ENCODE data around the gene KDM3A.

DNA sequence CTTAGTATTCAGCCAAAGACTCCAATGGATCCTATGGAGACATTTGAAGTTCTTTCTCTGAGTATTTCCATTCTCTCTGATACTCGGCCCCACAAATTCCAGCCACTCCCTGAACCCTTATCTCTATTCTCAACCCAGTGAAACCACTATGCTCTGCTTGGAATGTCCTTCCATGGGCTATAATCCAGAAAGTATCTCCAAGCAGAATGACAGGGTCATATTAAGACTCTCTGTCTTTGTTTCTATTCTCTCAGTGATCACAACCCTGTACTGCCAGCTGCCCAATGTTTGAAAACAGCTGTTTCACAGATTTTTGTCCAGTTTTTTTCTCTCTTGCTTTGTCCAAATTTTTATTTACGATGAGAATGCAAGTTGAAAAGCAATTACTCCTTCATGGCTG is 100.2 kb downstream of the KDM3A start:
- TF ChIP-seq, protein P1, sequence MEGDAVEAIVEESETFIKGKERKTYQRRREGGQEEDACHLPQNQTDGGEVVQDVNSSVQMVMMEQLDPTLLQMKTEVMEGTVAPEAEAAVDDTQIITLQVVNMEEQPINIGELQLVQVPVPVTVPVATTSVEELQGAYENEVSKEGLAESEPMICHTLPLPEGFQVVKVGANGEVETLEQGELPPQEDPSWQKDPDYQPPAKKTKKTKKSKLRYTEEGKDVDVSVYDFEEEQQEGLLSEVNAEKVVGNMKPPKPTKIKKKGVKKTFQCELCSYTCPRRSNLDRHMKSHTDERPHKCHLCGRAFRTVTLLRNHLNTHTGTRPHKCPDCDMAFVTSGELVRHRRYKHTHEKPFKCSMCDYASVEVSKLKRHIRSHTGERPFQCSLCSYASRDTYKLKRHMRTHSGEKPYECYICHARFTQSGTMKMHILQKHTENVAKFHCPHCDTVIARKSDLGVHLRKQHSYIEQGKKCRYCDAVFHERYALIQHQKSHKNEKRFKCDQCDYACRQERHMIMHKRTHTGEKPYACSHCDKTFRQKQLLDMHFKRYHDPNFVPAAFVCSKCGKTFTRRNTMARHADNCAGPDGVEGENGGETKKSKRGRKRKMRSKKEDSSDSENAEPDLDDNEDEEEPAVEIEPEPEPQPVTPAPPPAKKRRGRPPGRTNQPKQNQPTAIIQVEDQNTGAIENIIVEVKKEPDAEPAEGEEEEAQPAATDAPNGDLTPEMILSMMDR (IDR thresholded peaks at IDR 0.05; ENCODE audit: control extremely low read depth in 1 of 3, insufficient read depth in 1 of 3, low read depth in 1 of 3, low read length in 3 of 3): no peak
- no peak for TF ChIP-seq POLR2A (IDR thresholded peaks at IDR 0.05; ENCODE audit: control extremely low read depth in 1 of 2, low read depth in 2 of 2, low read length in 2 of 2)
- no peak for TF ChIP-seq SRF (IDR thresholded peaks at IDR 0.05; ENCODE audit: low read depth, low read length)
- TF ChIP-seq SAP30 (IDR thresholded peaks at IDR 0.05; ENCODE audit: insufficient read depth, insufficient replicate concordance, low read length): no peak
- TF ChIP-seq CREB1 (IDR thresholded peaks at IDR 0.05): no peak
- no peak for TF ChIP-seq MAFK (IDR thresholded peaks at IDR 0.05; ENCODE audit: low read depth, low read length)
- TF ChIP-seq, protein P2, sequence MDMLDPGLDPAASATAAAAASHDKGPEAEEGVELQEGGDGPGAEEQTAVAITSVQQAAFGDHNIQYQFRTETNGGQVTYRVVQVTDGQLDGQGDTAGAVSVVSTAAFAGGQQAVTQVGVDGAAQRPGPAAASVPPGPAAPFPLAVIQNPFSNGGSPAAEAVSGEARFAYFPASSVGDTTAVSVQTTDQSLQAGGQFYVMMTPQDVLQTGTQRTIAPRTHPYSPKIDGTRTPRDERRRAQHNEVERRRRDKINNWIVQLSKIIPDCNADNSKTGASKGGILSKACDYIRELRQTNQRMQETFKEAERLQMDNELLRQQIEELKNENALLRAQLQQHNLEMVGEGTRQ (IDR thresholded peaks at IDR 0.05; ENCODE audit: low read length): no peak
- TF ChIP-seq TAF7 (optimal IDR thresholded peaks at IDR 0.05; ENCODE audit: borderline replicate concordance, low read depth, low read length): no peak
- no peak for TF ChIP-seq EP300 (IDR thresholded peaks at IDR 0.05; ENCODE audit: borderline replicate concordance in 1 of 2, low read depth in 2 of 2, low read length in 2 of 2)
- TF ChIP-seq CEBPB (IDR thresholded peaks at IDR 0.05; ENCODE audit: low read depth, low read length): no peak
